Mesenchymal stem cell (in vitro differentiated cells and primary cell): ENCODE results near the gene ATP9A.
"Not testable (repeated sequence)": the region's sequence is repeated elsewhere in the genome, so short reads cannot be mapped to it uniquely, and the experiment has no call there.

Experiments used
- DNase-seq: peaks from one replicate; pipeline ENCODE4 v3.0.0-alpha.2; 2013
- H2AFZ ChIP-seq: one replicate; pipeline ENCODE4 v1.6.1; 2013; ENCODE audit warnings: low read depth, mild to moderate bottlenecking, control low read depth, inconsistent platforms, low read length, moderate library complexity
- H2AK5ac ChIP-seq: 2 replicates; pipeline ENCODE4 v1.6.1; 2013; ENCODE audit warnings: low read length, moderate library complexity, mild to moderate bottlenecking, inconsistent platforms; ENCODE audit not compliant: severe bottlenecking
- H2BK120ac ChIP-seq: one replicate; pipeline ENCODE4 v1.6.1; 2013; ENCODE audit warnings: low read depth, mild to moderate bottlenecking, inconsistent platforms, low read length, moderate library complexity
- H2BK12ac ChIP-seq, 2 experiments: one replicate each; pipeline ENCODE4 v1.6.1; 2013; ENCODE audit warnings: inconsistent platforms in 2 of 2, low read length in 2 of 2, mild to moderate bottlenecking in 2 of 2, moderate library complexity in 2 of 2, control low read depth in 1 of 2
- H2BK15ac ChIP-seq: one replicate; pipeline ENCODE4 v1.6.1; 2013; ENCODE audit warnings: mild to moderate bottlenecking, low read depth, inconsistent platforms; ENCODE audit not compliant: poor library complexity, severe bottlenecking
- H2BK5ac ChIP-seq: 2 replicates; pipeline ENCODE4 v1.6.1; 2013; ENCODE audit warnings: low read depth, mild to moderate bottlenecking, low read length, control low read depth, inconsistent platforms; ENCODE audit not compliant: poor library complexity, severe bottlenecking
- H3K14ac ChIP-seq, 2 experiments: one replicate each; pipeline ENCODE4 v1.6.1; 2013; ENCODE audit warnings: inconsistent platforms in 2 of 2, low read length in 2 of 2, control low read depth in 1 of 2, mild to moderate bottlenecking in 1 of 2, moderate library complexity in 1 of 2
- H3K18ac ChIP-seq, 2 experiments: one replicate each; pipeline ENCODE4 v1.6.1; 2013; ENCODE audit warnings: inconsistent platforms in 2 of 2, low read length in 2 of 2, control low read depth in 1 of 2, low read depth in 1 of 2, mild to moderate bottlenecking in 1 of 2
- H3K23ac ChIP-seq, 2 experiments: one replicate each; pipeline ENCODE4 v1.6.1; 2013; ENCODE audit warnings: inconsistent platforms in 2 of 2, low read length in 2 of 2, mild to moderate bottlenecking in 2 of 2, moderate library complexity in 2 of 2, control low read depth in 1 of 2
- H3K27ac ChIP-seq: 2 replicates; pipeline ENCODE4 v1.5.1; 2013; ENCODE audit warnings: mild to moderate bottlenecking, moderate library complexity, low read length, control low read depth, inconsistent platforms; ENCODE audit not compliant: poor library complexity, severe bottlenecking
- H3K27me3 ChIP-seq, 2 experiments: 2 replicates each; pipeline versions ENCODE4 v1.6.1 to v1.7.0; 2013; ENCODE audit warnings: low read length in 2 of 2, mild to moderate bottlenecking in 2 of 2, moderate library complexity in 2 of 2, control low read depth in 1 of 2, inconsistent platforms in 1 of 2; ENCODE audit not compliant: control insufficient read depth in 1 of 2, insufficient read depth in 1 of 2
- H3K36me3 ChIP-seq, 2 experiments: 2 replicates each; pipeline versions ENCODE4 v1.6.1 to v1.7.0; 2013; ENCODE audit warnings: low read length in 2 of 2, control low read depth in 1 of 2, inconsistent platforms in 1 of 2, low read depth in 1 of 2, mild to moderate bottlenecking in 1 of 2; ENCODE audit not compliant: insufficient read depth in 2 of 2, control insufficient read depth in 1 of 2
- H3K4ac ChIP-seq, 2 experiments: one replicate each; pipeline ENCODE4 v1.6.1; 2013; ENCODE audit warnings: inconsistent platforms in 2 of 2, low read length in 2 of 2, mild to moderate bottlenecking in 2 of 2, moderate library complexity in 2 of 2, control low read depth in 1 of 2, low read depth in 1 of 2
- H3K4me1 ChIP-seq: 2 replicates; pipeline ENCODE4 v1.6.1; 2013; ENCODE audit warnings: low read depth, low read length, control low read depth; ENCODE audit not compliant: control insufficient read depth, insufficient read depth
- H3K4me2 ChIP-seq: 2 replicates; pipeline ENCODE4 v1.6.1; 2013; ENCODE audit warnings: low read length, mild to moderate bottlenecking, inconsistent platforms; ENCODE audit not compliant: poor library complexity, severe bottlenecking
- H3K4me3 ChIP-seq, 2 experiments: 2 replicates each; pipeline versions ENCODE4 v1.5.1 to v1.7.0; 2013; ENCODE audit warnings: low read length in 2 of 2, mild to moderate bottlenecking in 2 of 2, control low read depth in 1 of 2, low read depth in 1 of 2; ENCODE audit not compliant: insufficient read depth in 1 of 2
- H3K79me1 ChIP-seq: replicated peaks from 2 replicates; pipeline ENCODE4 v1.6.1; 2013; ENCODE audit warnings: mild to moderate bottlenecking, control low read depth, low read length, inconsistent platforms; ENCODE audit not compliant: poor library complexity, severe bottlenecking
- H3K9ac ChIP-seq: 2 replicates; pipeline ENCODE4 v1.7.0; 2013; ENCODE audit warnings: mild to moderate bottlenecking, low read length, moderate library complexity
- H3K9me3 ChIP-seq: 2 replicates; pipeline ENCODE4 v1.7.0; 2013; ENCODE audit warnings: mild to moderate bottlenecking, low read length; ENCODE audit not compliant: control insufficient read depth
- H4K8ac ChIP-seq: one replicate; pipeline ENCODE4 v1.6.1; 2013; ENCODE audit warnings: inconsistent platforms, mild to moderate bottlenecking, low read length, moderate library complexity
- H4K91ac ChIP-seq: one replicate; pipeline ENCODE4 v1.6.1; 2013; ENCODE audit warnings: mild to moderate bottlenecking, low read length, inconsistent platforms
- WGBS: methylation state at CpG from one replicate; pipeline ENCODE4 v1.1.7; 2013; ENCODE audit warnings: mixed read lengths; 5-methylcytosine and 5-hydroxymethylcytosine counted together

The ATP9A gene

DNA sequence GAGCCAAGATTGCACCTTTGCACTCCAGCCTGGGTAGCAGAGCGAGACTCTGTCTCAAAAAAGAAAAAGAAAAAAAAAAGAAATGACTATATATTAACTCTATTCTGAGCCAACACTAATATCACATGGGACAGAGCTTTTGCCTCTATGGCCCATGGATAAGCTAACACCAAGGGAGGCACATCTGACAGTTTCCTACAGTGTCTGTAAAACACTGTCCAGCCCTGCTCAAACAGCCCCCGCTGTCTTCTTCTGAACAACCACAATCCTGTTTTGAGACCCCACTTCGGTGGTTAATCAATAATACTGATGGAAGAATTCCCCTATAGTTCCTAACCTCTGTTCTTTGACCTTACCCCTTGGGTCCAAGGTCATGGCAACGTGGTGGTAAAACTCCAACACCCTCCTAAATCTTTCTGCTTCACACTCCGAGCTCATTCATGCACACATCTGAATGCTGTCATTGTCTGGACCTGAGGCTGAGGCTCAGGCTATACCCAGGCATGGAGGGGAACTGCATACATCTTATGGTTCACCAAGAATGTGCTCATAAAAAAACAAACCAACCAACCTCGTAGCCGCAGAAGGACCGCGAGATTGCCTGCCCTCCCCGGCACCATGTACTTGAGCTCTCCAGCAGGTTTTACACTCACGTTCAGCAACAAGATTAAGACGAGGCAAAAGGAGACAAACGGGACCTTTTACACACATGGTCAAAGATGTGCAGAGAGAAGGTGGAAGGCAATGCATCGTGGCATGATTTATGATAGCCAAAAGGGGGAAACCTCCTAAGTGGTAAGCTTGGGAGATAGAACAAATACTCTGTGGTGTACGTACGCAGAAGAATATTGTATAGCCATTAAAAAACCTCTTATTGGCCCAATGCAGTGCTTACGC is 120.3 kb downstream of the ATP9A start:
- Histone ChIP-seq H2BK5ac (no peak overlapping the region), H3K4ac (no peak overlapping the region), H2BK120ac (no peak overlapping the region), H3K27me3 (no peaks in the 10 kb centered on the region), H3K14ac (no peak overlapping the region), H2AFZ (no peak overlapping the region), H3K4me1 (peaks cover 2% of the 10 kb centered on the region), H3K23ac (no peak overlapping the region), H3K79me1 (peaks cover 3% of the 10 kb centered on the region), H3K4me3 (no peak overlapping the region), H4K8ac (no peak overlapping the region), H3K27ac (no peak overlapping the region), H3K9ac (no peak overlapping the region), H2AK5ac (no peak overlapping the region), H2BK15ac (no peak overlapping the region), H3K36me3 (peaks cover 0 to 38% of the 10 kb centered on the region in 2 experiments), H4K91ac (no peak overlapping the region), H2BK12ac (no peak overlapping the region), H3K9me3 (no peaks in the 10 kb centered on the region), H3K18ac (peak overlapping the region in 1 of 2 experiments; percentile 11), H3K4me2 (no peak overlapping the region)
- no peak for DNase-seq
- WGBS, result 88% methylated on average over 16 of the region's 17 CpGs

DNA sequence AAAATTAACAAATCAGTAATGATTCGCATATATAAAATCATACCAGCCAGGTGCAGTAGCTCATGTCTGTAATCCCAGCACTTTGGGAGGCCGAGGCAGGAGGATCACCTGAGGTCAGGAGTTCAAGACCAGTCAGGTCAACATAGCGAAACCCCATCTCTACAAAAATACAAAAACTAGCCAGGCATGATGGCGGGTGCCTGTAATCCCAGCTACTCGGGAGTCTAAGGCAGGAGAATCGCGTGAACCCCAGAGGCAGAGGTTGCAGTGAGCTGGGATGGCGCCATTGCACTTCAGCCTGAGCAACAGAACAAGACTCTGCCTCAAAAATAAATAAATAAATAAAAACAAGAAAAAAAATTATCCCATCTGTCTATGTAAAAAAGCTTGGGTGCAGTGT is 124.4 kb downstream of the ATP9A start:
- peaks cover 8 to 29% of the 10 kb centered on the region in 2 experiments for H3K36me3 ChIP-seq
- H2AK5ac ChIP-seq, H3K4ac ChIP-seq, H3K27ac ChIP-seq, H4K91ac ChIP-seq, H3K27me3 ChIP-seq, H2BK120ac ChIP-seq, H2BK5ac ChIP-seq, H3K79me1 ChIP-seq, H3K23ac ChIP-seq, H3K4me1 ChIP-seq, H3K4me3 ChIP-seq, H2BK15ac ChIP-seq, H3K4me2 ChIP-seq, H3K14ac ChIP-seq, H4K8ac ChIP-seq, DNase-seq, H2AFZ ChIP-seq, H3K9ac ChIP-seq, H3K9me3 ChIP-seq: not testable (repeated sequence)
- peak overlapping the region in 1 of 2 experiments; percentile 60 for H2BK12ac ChIP-seq
- peak overlapping the region in 1 of 2 experiments; percentile 11 for H3K18ac ChIP-seq
- WGBS, result 95% methylated on average over 7 of the region's 8 CpGs

DNA sequence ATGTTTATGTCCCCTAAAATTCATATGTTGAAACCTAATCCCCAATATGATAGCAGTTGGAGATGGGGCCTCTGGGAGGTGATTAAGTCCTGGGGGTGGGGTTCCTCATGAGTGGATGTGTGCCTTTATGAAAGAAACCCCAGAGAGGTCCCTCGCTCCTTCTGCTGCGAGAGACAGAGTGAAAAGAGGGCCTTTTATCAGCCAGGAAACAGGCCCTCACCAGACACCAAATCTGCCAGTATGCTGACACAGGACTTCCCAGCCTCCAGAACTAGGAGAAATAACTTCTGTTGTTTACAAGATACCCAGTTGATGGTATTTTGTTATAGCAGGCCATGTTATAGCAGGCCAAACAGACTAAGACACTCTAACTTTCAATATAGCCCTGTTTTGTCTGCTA is 124.8 kb downstream of the ATP9A start:
- H3K14ac ChIP-seq, result no peak overlapping the region
- H3K18ac ChIP-seq, result no peak overlapping the region
- no peak overlapping the region for H3K23ac ChIP-seq
- H3K27ac ChIP-seq, result no peak overlapping the region
- H3K27me3 ChIP-seq, result no peaks in the 10 kb centered on the region
- H3K4ac ChIP-seq, result no peak overlapping the region
- peak overlapping the region; percentile 4 for H4K8ac ChIP-seq
- WGBS, result no CpG with 5 or more reads among the region's 2 CpGs
- no peaks in the 10 kb centered on the region for H3K4me1 ChIP-seq
- H3K79me1 ChIP-seq, result peaks cover 2% of the 10 kb centered on the region
- H3K4me3 ChIP-seq, result no peak overlapping the region
- H3K36me3 ChIP-seq, result peaks cover 8 to 25% of the 10 kb centered on the region in 2 experiments
- no peak overlapping the region for H3K4me2 ChIP-seq
- no peak overlapping the region for H2AFZ ChIP-seq
- H3K9ac ChIP-seq, result no peak overlapping the region
- no peak overlapping the region for H2BK12ac ChIP-seq
- no peak overlapping the region for H2AK5ac ChIP-seq
- no peaks in the 10 kb centered on the region for H3K9me3 ChIP-seq
- H2BK120ac ChIP-seq, result no peak overlapping the region
- peak; percentile 40 for DNase-seq
- no peak overlapping the region for H4K91ac ChIP-seq
- H2BK5ac ChIP-seq, result no peak overlapping the region
- no peak overlapping the region for H2BK15ac ChIP-seq

DNA sequence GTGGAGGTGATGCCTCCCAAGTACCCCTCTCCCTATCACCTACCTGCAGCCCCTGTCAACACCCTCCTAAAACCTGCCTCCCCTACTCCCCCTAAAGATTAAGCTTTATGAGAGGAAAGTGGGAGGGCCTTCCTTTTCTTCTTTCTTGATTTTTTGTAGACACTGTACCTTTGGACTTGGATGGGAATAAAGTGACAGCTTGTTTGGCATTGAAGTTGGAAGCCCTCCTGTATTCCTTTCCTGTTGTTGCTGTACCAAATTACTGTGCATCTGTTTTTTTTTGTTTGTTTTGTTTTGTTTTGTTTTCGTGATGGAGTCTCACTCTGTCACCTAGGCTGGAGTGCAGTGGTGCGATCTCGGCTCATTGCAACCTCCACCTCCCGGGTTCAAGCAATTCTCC is 126.3 kb downstream of the ATP9A start:
- no peak for DNase-seq
- H3K36me3 ChIP-seq, result peaks cover 10 to 30% of the 10 kb centered on the region in 2 experiments
- H2AK5ac ChIP-seq, result no peak overlapping the region
- no peak overlapping the region for H2BK15ac ChIP-seq
- H3K23ac ChIP-seq, result no peak overlapping the region
- H3K18ac ChIP-seq, result no peak overlapping the region
- H2BK5ac ChIP-seq, result no peak overlapping the region
- H3K4me2 ChIP-seq, result no peak overlapping the region
- H3K9ac ChIP-seq, result no peak overlapping the region
- 95% methylated on average over 4 of the region's 4 CpGs for WGBS
- no peak overlapping the region for H3K27ac ChIP-seq
- H3K14ac ChIP-seq, result no peak overlapping the region
- H4K8ac ChIP-seq, result no peak overlapping the region
- no peak overlapping the region for H2BK12ac ChIP-seq
- H3K9me3 ChIP-seq, result no peaks in the 10 kb centered on the region
- H3K79me1 ChIP-seq, result peaks cover 2% of the 10 kb centered on the region
- no peak overlapping the region for H3K4ac ChIP-seq
- H3K4me3 ChIP-seq, result no peak overlapping the region
- H3K4me1 ChIP-seq, result no peaks in the 10 kb centered on the region
- H2AFZ ChIP-seq, result no peak overlapping the region
- H3K27me3 ChIP-seq, result no peaks in the 10 kb centered on the region
- H2BK120ac ChIP-seq, result no peak overlapping the region
- H4K91ac ChIP-seq, result no peak overlapping the region
